Tibial artery (tissue), 4 donors: ENCODE data around the gene ADPRHL1.

Source experiments
- DNase-seq, 2 donors: peaks; one replicate each; pipeline ENCODE4 v3.0.0-alpha.2; 2019
- H3K27ac ChIP-seq, 2 donors: fragments of 200-600 bp; sonication (generic) in 1 of 2; 1 replicate in 1 of 2; 2 replicates in 1 of 2; pipeline ENCODE4 v1.5.1; 2018 to 2019; ENCODE audit warnings: mild to moderate bottlenecking in 1 of 2
- H3K27me3 ChIP-seq, 2 donors: fragments of 200-600 bp; sonication (generic) in 1 of 2; one replicate each; pipeline versions ENCODE4 v1.5.1 to v1.6.0; 2016 to 2019
- H3K36me3 ChIP-seq, 3 donors: fragments of 200-600 bp; sonication (generic) in 2 of 3; one replicate each; pipeline ENCODE4 v1.5.1; 2016 to 2019; ENCODE audit warnings: mild to moderate bottlenecking in 2 of 3
- H3K4me1 ChIP-seq, 4 donors: fragments of 200-600 bp; sonication (generic) in 2 of 4; 1 replicate in 3 of 4; 2 replicates in 1 of 4; pipeline ENCODE4 v1.5.1; 2016 to 2019
- H3K4me3 ChIP-seq, 2 donors: fragments of 200-600 bp; sonication (generic) in 1 of 2; 1 replicate in 1 of 2; 2 replicates in 1 of 2; pipeline ENCODE4 v1.5.1; 2018 to 2019; ENCODE audit warnings: mild to moderate bottlenecking in 2 of 2
- H3K9me3 ChIP-seq, 3 donors: fragments of 200-600 bp; sonication (generic) in 1 of 3; one replicate each; pipeline ENCODE4 v1.5.1; 2016 to 2019
- intact Hi-C: fragments of 100-400 bp; cut with DNase I; formaldehyde crosslinking; loops from one replicate; pipeline ENCODE4 v1.15.0; 2023; ENCODE audit warnings: low total_unique reads
- TF ChIP-seq, protein P1 (sequence below), 2 experiments: fragments of 200-600 bp in 1 of 2; fragments of 450-650 bp in 1 of 2; IDR thresholded peaks; one replicate each; pipeline ENCODE4 v1.5.1; 2017 to 2019; ENCODE audit warnings: antibody characterized with exemption in 2 of 2, mild to moderate bottlenecking in 1 of 2, moderate library complexity in 1 of 2

Gene ADPRHL1

DNA sequence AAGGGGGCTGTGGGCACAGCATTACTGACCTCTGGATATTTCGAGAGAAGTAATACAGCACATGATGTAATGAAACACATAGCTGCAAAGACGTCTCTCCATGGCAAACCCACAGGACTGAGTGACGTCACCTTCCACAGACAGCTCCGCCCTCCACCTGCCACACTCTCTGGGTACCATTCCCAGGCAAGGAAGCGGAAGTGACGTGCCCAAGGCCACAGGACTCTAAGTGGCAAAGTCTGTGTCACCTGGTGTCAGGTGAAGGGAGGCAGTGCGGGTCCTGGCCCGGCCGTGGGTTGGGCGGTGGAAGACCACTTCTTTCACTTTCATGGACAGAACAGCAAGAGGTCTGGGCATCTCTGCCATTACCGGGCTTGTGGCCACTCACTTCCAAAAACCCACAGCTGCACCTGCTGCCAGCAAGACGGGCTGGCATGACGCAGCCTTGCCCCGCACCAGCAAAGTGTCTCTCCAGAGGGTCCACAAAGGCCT, 6.8 kb upstream of the ADPRHL1 start:
- Histone ChIP-seq H3K9me3 (no peaks in the 10 kb centered on the region), H3K27ac (no peak overlapping the region), H3K27me3 (no peaks in the 10 kb centered on the region), H3K4me1 (no peaks in the 10 kb centered on the region), H3K36me3 (peaks cover 39 to 70% (median 66%) of the 10 kb centered on the region in 3 donors), H3K4me3 (no peak overlapping the region)
- DNase-seq = no peak
- TF ChIP-seq, protein P1, sequence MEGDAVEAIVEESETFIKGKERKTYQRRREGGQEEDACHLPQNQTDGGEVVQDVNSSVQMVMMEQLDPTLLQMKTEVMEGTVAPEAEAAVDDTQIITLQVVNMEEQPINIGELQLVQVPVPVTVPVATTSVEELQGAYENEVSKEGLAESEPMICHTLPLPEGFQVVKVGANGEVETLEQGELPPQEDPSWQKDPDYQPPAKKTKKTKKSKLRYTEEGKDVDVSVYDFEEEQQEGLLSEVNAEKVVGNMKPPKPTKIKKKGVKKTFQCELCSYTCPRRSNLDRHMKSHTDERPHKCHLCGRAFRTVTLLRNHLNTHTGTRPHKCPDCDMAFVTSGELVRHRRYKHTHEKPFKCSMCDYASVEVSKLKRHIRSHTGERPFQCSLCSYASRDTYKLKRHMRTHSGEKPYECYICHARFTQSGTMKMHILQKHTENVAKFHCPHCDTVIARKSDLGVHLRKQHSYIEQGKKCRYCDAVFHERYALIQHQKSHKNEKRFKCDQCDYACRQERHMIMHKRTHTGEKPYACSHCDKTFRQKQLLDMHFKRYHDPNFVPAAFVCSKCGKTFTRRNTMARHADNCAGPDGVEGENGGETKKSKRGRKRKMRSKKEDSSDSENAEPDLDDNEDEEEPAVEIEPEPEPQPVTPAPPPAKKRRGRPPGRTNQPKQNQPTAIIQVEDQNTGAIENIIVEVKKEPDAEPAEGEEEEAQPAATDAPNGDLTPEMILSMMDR (IDR thresholded peaks at IDR 0.05) = no peak
- intact Hi-C loops = no loop called here

DNA sequence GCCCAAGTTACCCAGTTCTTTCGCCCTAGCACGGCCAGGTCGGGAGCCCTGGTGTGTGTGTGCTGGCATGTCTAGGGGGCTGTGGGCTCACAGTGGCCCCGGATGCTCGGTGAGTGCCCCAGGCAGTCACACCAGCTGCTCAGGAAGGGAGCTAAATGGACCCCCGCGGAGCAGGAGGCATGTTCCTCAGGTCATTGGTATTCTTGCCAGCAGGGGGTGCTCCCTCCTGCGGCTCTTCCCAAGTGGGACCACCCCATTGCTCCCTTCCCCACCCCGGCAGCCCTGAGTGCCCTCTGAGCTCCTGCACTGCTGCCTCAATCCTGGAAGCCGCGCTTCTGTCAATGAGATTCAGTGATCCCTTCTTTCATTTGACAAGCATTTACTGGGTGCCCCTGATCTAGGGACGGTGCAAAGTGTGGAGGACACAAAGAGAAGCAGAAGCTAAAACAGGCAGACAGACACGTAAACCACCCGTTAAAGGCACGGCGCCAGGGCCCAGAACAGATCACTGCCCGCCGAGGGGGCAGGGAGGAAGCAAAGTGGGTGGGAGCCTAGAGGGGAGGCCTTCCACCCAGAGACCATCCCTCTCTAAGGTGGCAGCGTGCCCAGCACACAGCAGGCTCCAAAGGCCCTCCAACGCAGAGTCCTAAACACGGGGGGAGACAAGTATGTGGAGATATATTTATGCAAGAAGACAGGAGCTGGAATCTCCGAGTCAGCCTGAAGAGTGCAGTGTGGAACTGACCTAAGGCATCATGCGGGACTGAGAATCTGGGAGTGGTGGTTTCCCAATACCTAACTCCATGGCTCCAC, 5.2 kb upstream of the ADPRHL1 start:
- no peak for DNase-seq
- Histone ChIP-seq H3K4me3 (no peak overlapping the region), H3K36me3 (peaks cover 45 to 78% (median 72%) of the 10 kb centered on the region in 3 donors), H3K9me3 (no peaks in the 10 kb centered on the region), H3K27ac (no peak overlapping the region), H3K27me3 (no peaks in the 10 kb centered on the region), H3K4me1 (no peaks in the 10 kb centered on the region)
- intact Hi-C loops = loop anchor here (5.0 to 10.0 kb wide), 2 partner anchors 66 to 244 kb away; no protein-coding TSS in a partner anchor
- TF ChIP-seq, protein P1 (IDR thresholded peaks at IDR 0.05) = no peak

DNA sequence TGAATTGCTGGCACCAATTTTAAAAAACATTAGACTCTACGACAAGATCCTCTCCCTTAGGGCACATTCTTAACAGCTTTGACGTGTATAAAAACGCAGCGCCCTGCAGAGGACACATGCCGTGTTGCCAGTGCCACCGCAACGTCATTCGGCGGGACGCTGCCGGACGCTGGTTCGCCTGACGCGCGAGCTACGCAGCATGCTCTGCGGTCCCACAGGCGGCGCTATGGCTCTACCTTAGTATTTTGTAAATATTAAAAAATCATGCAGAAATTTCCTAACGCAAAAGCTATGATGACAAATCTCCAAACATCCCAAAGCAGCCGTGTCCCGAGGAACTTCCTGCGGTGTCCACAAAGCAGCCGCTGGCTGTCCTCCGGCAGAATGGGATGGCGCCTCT, 4.2 kb upstream of the ADPRHL1 start:
- intact Hi-C loops = loop anchor here (5.0 to 10.0 kb wide), 2 partner anchors 65 to 243 kb away; no protein-coding TSS in a partner anchor

DNA sequence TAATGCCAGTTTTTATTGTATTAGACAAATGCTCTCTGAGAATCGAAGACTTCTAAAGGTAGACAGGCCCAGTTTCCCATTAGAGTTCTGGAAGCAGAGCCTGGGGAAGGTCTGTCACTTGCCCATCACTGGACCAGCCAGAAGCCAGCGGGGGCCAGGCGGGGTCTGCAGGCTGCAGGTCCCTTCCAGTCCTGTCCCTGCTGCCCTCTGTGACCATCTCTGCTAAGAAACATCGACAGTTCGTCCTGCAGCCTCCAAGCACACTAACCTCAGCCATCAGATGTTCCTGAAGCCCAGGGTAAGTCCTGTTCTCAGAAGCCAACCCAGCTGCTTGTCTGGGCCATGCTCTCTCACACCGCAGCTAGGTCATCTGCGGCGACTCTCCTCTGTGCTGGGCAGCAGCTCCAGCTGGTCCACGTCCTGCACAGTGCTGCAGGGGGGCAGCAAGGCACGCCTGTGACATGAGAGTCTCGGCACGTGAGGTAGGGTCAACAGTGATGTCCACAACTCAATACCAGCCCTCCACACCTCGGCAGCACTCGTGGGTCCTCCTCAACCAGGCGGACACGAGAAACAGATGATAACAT, 2.9 kb upstream of the ADPRHL1 start:
- intact Hi-C loops = loop anchor here (5.0 to 10.0 kb wide), 2 partner anchors 64 to 241 kb away; no protein-coding TSS in a partner anchor
- no peak for DNase-seq
- TF ChIP-seq, protein P1 (IDR thresholded peaks at IDR 0.05) = no peak

More for the DNA sequence above, 4.2 kb upstream of the ADPRHL1 start:
- H3K9me3 ChIP-seq = no peaks in the 10 kb centered on the region
- no peak overlapping the region for H3K27ac ChIP-seq
- no peaks in the 10 kb centered on the region for H3K4me1 ChIP-seq
- no peak for DNase-seq
- TF ChIP-seq, protein P1 (IDR thresholded peaks at IDR 0.05) = no peak
- H3K4me3 ChIP-seq = no peak overlapping the region
- H3K36me3 ChIP-seq = peaks cover 45 to 86% (median 72%) of the 10 kb centered on the region in 3 donors
- H3K27me3 ChIP-seq = no peaks in the 10 kb centered on the region

DNA sequence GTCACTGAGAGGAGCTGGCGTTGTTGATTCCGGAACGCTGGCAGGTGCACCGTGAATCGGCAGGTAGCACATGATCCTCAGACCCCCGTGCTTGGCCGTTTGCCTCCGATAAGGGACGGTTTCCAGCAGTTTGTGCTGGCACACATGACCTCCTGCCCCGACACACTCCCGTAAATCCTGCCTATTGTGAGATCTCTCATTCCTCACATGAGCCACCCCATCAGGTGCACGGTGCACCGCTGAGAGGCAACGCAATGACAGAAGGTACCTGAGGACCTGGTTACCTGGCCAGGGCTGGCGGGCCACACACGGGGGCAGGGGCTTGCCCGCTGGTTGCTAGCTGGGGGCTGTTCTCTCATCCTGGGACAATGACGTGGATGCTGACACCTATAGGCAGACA, 2.1 kb upstream of the ADPRHL1 start:
- H3K27me3 ChIP-seq = no peaks in the 10 kb centered on the region
- H3K27ac ChIP-seq = no peak overlapping the region
- H3K4me3 ChIP-seq = no peak overlapping the region
- peaks cover 37 to 73% (median 58%) of the 10 kb centered on the region in 3 donors for H3K36me3 ChIP-seq
- TF ChIP-seq, protein P1 (IDR thresholded peaks at IDR 0.05) = no peak
- no peaks in the 10 kb centered on the region for H3K4me1 ChIP-seq
- DNase-seq = no peak
- H3K9me3 ChIP-seq = no peaks in the 10 kb centered on the region
- intact Hi-C loops = loop anchor here (5.0 to 10.0 kb wide), 2 partner anchors 63 to 241 kb away; no protein-coding TSS in a partner anchor

More for the DNA sequence above, 2.9 kb upstream of the ADPRHL1 start:
- Histone ChIP-seq H3K27me3 (no peaks in the 10 kb centered on the region), H3K4me3 (no peak overlapping the region), H3K27ac (no peak overlapping the region), H3K9me3 (no peaks in the 10 kb centered on the region), H3K4me1 (no peaks in the 10 kb centered on the region), H3K36me3 (peaks cover 45 to 81% (median 66%) of the 10 kb centered on the region in 3 donors)
